GM21515 (cell line): ENCODE data around the gene ZNF648.
A peak's percentile ranks its signal among the peaks of the same experiment; 100 is the strongest.
"Not testable (repeated sequence)": the region's sequence is repeated elsewhere in the genome, so short reads cannot be mapped to it uniquely, and the experiment has no call there.

Experiments
- ATAC-seq: cut with Tn5 transposase; IDR thresholded peaks from one replicate; pipeline ENCODE4 v1.9.1; 2021; ENCODE audit not compliant: unreplicated experiment

The ZNF648 gene, protein sequence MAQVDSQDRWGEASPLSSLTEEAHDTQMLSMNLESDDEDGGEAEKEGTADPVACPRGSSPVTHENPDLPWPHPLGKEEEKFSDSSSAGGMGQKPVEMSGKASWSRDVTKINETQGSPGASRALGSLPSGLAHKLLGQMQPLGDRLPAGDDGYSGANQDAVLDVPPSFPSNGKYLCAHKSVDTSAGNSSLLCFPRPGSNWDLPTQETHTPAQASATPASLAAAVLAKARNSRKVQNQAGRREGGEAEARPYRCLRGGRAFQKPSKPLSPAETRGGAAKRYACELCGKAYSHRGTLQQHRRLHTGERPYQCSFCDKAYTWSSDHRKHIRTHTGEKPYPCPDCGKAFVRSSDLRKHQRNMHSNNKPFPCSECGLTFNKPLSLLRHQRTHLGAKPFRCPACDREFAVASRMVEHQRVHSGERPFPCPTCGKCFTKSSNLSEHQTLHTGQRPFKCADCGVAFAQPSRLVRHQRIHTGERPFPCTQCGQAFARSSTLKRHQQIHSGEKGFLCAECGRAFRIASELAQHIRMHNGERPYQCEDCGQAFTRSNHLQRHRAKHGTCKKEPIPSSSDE

DNA sequence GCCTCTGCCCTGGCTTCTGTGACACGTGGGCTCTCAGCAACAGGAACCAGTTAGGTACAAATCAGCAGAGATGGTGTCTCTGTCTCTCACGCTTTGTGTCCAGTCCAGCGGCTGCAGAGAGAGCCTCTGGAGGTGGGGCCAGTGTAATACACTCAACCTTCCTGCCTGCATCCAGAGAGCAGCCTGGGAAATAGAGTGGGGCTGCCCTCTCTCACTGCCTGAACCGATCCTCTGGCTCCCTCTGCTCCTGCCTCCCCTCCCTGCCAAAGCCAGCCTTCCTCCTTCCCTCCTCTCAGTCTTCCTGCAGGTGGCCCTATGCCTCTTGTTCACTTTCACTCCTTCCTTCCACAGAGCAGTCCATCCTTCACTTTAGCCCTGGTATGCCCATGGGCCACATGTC is at the start of gene ZNF648:
Gene ZNF648 (minus strand): TSS at position 119 of the 400 bp plus-strand sequence. CDS start 3,702 bp downstream, outside the sequence.
- ATAC-seq = no peak

DNA sequence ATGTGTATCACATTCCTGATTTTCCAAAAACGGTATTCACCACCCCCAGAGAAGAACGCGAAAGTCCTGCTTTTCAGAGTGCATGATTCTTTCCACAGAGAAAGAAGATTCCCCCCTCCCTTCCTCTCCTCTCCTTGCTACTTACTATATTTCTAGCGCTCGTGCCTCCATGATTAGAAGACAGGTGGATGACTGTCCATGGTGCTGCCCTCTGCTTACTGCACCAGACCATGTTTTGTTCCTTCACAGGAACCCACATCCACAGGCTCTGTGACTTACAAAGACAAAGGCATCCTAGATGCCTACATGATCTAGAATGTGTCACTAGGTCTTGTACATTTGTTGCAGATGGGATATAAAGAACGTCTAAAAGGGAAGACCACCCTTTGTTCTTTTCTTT is 49.1 kb upstream of the ZNF648 start:
- ATAC-seq = no peak

DNA sequence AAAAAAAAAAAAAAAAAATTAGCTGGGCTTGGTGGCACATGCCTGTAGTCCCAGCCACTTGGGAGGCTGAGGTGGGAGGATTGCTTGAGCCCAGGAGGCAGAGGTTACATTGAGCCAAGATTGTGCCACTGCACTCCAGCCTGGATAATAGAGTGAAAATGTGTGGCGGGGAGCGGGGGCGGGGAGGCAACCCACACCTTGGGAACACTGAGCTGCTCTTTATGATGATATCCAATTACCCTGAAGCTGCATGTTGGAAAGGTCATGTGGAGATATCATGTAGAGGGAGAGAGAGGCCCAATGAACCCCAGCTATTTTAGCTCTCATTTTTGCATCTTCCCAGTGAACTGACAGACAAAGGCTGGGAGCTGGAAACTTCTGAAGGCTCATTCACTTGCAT is 48.3 kb upstream of the ZNF648 start:
- ATAC-seq = no peak

DNA sequence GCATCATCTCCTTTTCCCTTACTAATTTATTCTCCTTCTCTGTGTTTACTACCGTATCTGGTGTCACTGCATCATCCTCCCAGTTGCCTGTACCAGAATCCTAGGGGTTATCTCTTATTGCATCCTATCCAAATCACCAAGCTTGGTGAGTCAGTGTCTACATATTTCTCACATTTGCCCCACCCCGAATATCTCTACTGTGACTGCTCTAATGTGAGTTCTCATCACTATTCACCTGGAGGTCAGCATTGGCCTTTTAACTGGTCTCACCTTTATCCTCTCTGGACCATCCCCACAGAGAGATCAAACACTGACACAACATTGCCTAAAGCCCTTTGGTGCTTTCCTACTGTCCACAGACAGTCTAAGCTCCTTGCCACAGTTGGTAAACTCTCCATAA is 45.7 kb upstream of the ZNF648 start:
- no peak for ATAC-seq

DNA sequence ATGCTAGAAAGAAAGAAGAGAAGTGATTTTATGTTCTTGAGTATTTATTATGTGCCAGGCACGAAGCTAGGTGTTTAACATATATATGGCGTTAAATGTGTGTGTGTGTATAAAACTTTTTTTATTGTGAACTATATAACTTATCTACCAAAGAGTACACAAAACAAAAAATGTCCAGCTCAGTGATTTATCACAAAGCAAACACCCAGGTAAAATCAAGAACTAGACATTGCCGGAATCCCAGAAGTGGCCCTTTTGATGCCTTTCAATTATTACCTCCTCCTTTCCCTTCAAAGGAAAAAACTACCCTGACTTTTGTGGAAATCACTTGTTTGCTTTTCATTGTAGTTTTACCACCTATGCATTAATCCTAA is 40.5 kb upstream of the ZNF648 start:
- ATAC-seq = no peak

DNA sequence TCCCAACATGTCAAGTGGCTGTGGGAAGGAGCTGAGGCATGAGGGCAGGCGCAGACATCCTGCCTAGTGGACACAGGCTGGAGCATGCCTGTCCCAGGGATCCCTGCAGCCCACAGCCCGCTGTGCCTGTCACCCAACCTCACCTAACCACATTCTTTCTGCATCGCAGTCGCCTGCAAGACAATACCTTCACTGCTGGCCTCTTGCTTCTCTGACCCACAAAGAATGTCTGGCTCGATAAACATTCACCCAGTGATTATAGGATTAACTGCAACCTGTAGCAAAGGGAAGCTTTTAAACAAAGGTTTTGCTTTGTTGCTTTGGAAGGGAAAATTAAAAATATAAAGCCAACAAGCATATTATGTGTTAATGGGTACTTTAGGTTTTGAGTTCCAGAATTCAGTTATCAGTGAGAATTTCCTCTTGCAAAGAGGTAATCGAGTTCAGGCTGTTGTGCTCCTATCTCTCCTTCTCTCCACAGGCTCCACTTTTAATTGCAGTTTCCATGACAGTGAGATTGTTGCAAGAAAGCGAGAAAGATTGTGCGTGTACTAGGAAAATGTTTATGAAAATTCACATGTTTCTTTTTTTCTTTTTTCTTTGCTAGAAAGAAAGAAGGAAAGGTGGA is 40.0 kb upstream of the ZNF648 start:
- no peak for ATAC-seq

DNA sequence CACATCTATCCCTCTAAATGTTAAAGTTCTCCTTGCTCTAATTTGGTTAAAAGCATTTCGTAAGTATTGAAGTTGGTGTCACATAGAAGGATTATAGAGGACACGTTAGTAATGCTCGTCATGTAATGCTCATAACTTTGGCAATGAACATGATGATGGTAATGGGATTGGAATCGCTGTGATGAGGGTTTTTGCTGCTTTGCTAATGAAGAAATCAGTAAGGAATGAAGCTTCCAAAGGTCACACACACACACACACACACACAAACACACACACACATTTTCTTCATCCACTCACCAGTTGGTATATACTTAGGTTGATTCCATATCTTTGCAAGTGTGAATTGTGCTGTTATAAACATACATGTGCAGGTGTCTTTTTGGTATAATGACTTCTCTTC is 36.8 kb upstream of the ZNF648 start:
- no peak for ATAC-seq

DNA sequence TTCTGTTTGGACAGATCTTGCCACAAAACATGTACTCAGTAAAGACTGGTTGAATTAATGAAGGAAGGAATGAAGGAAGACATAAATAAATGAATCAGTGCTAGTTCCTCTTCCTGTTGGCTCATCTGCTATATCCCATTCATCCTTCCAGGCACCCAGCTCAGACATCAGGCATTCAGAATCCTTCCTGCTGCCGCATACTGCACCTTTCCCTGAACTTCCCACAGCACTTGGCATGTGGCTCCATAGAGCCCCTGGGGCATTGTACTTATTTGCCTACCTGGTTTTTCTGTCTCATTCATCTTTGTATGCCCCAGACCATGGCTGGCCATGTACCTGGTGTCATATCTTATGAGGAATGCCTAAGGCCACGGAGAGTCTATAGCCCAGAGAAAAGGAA is 34.4 kb upstream of the ZNF648 start:
- no peak for ATAC-seq

DNA sequence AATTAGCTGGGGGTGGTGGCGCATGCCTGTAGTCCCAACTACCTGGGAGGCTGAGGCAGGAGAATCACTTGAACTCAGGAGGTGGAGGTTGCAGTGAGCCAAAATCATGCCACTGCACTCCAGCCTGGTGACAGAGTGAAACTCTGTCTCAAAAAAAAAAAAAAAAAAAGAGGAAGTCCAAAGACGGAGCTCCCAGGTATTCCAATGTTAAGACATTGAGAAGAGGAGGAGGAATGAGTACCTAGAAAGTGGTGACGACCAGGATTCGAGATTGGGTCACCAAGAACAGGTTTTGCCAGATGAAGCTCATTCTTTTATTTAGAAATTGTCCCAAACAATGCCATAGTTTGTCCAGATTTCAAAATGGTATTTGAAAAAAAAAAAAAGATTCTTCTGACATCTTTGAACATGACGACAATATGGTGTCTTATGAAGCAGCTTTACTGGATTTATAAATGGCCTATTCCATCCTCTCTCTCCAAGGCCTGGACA is 33.0 kb upstream of the ZNF648 start:
- not testable (repeated sequence) for ATAC-seq

DNA sequence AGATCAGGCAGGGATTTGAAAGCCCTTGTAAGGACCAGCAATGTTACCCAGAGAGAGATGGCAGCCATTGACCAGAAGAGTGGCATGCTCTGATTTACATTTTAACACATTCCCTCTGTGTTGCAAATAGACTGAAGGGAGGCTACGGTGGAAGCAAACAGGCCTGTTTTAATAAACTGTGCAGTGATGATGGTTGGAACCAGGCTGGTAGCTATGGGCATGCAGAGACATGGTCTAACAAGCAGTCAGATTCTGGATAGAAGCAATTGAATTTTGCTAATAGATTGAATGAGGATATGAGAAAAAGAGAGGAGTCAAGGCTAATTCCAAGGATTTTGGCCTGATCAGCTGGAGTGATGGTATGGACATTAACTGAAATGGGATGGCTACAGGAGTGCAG is 32.3 kb upstream of the ZNF648 start:
- ATAC-seq = no peak

DNA sequence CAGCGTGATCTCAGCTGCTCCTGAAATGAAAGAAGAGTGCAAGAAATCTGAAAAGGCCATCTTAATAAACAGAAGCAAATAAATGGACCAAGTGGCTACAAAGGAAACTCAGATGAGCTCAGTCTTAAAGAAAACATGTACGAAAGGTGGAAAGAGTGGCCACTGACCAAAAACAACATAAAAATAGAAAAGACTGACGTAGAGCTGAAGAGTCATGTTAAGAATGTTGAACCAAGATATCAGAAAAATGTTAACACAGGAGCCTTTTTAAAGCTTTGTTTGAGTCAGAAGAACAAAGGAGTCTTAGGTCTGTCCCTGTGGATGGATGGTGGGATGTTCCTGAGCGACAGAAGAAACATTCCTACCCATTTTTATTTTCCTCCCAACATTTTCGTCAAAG is 30.8 kb upstream of the ZNF648 start:
- ATAC-seq = no peak

DNA sequence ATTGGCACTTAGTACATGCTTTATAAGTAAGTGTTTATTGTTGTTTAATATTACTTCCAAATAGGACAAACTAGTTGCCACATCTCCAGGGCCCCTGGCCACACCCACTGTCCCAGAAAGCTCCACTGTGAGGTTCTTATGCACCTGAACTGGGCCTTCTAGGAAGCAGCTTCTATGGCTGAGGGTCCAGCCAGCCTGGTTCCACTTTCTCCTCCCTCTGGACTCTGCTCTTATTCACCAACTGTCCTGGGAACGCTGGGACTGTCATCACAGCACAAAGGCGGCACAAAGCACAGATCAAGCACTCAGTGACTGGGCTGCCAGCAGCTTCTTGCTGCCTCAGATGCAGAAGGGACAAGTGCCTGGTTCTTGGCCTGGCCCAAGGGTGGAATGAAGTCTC is 29.6 kb upstream of the ZNF648 start:
- ATAC-seq = no peak

DNA sequence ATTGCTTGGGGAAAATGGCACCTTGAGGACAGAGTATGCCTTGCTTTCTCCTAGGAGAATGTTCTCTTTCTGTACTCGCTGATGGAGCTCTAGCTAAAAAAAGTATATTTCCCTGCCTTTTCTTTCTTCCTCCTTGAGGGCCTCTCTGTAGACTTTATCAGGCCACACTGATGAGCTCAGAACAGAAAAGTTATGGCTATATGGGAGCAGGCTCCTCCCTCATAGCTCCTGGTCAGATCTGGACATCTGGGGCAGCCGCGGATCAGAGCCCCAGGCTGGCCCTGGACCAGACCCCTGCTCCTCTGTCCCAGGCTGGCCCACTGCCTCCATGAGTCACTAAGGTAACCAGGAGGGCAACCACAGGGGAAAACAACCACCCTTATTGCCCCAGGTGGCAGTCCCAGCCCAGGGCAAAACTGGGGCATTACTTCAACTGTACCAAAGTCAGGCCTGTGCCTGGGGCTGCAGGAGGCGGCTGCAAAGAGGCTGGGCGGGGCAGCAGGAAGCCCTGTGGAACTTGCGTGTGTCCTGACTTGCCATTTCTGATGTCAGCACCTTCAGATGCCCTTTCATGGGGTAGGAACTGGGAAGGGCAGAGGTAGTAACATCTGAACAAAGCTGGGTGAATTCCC is 26.3 kb upstream of the ZNF648 start:
- ATAC-seq = no peak

DNA sequence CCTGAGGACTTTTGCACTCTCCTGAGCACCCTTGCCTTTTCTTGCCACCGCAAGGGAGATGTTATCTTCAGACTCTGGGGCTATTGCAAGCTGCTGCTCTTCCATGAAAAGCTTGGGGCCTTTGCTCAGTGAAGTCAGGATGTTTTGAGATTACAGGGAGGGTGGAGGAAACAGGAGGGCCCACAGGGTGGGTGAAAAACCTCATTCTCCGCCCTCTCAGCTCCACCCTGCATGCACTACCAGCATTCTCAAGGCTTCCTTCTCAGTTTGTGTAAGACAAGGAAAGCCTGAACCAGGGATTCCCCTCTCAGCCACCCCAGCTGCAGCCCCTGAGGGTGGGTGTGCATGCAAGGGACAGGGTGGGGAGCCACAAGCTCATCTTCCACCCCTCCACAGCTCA is 25.8 kb upstream of the ZNF648 start:
- no peak for ATAC-seq

DNA sequence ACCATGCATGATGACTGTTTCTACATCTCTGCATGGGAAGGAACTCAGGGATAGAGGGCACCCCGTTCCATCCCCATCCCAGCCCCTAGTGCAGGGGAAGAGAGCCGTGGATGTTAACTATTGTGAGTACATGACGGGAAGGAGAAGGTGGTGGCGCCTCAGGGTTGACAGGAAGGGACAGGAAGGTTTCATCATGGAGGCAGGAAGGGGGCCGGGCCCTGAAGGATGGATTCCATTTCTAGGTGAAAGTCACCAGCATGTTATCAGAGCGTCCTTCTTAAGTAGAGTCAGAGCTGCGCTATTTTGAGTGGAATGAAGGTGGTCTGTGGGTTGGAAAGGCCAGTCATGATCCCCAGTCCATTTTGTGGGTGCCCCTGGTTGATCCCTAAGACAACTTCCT is 25.1 kb upstream of the ZNF648 start:
- ATAC-seq = no peak

DNA sequence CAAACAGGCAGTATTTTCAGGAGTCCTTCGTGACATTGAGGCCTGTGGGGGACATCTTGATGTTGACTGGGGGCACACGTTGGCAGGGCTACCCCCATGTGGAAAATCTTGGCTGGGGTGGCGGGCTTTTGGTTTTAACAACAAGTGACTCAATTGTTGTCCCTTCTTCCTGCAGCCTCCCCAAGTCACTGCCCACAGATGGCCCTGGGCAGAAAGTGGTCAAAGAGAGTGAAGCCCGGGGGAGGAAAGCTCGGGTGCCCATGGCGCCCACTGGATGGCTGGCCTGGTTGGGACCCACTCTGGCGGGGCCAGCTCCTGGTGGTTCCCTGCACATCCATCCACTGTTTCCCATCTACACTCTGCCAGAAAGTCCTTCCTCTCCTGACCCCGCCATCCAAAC is 24.6 kb upstream of the ZNF648 start:
- no peak for ATAC-seq

DNA sequence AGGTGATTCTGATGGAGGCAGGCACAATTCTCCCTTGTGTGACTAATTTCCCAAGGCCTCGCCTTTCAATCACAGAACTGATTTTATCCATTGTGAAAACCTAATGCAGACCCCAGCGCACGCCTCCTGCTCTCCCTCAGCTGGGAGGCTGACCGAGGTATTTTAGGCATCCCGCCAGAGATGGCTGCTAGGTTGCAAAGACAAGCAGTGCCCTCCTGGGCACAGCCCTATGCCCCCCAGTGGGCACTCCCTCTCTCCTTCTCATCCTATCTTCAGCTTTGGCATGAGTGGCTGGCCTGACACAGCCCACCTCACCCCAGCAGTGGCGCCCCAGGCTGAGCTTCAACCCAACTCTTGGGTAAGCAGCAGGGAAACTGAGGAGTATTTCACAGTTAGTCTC is 24.2 kb upstream of the ZNF648 start:
- ATAC-seq = no peak

DNA sequence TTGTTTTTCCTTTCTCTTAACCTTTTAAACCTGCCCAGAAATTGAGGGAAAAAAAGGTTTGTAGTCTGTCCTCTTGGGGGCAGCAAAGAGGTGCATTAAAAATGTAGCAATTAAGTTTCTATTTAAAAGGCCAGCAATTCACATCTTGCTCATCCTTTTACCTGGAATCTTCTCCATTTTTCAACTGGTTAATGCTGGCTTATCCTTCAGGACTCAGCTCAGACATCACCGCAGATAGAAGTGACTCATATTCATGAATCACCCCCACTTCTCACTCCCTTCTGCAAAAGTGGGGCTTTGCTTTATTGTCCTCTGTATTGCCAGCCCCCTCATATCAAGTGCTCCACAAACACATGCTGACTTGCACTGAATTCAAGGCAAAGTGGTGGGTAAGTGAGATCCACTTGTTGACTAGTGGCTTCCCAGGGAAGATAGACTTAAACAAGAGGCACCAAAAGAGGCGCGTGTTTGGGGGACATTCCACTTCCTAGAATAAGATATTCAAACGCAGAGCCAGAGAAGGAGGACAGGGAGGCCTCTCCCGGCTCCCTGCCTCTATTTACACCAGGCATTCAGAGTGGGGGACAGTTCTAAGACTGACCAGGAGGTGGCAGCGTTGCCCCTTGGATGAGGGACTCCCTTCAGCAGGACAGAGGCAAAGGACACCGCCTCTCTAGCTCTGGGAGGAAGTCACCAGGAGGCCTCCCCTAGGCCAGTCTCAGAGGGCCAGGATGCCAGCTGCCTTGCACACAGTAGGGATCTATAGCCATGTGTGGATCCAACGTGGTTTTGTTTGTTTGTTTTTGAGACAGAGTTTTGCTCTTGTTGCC is 23.2 kb upstream of the ZNF648 start:
- no peak for ATAC-seq

DNA sequence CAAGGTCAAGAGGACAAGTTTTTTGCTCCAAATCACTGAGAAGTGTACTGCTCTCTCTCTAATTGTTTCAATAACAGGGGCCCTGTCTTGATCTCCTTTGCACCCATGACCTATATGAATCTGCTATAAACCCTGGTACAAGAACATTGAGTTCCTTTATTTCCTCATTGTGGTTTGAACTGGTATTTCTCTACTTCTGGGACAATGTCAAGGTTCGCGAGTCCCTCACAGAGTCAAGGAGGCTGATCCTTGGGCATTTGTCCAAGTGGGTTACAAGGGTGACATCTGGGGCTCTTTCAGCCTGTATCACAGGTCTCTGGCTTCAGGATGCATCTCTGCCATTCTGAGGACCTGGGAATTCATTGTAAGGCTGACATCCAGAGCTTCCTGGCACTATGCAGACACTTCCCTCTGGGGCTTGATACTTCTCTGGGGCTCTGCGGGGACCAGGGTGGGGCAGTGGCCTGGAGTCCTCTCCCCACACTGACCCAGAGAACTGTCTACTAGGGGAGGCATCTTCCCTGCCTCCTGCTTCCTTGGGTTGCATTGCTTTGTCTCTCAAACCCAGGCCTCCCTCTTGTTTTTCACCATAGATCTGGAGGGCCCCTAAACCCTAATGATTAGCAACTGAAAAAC is 22.5 kb upstream of the ZNF648 start:
- no peak for ATAC-seq

DNA sequence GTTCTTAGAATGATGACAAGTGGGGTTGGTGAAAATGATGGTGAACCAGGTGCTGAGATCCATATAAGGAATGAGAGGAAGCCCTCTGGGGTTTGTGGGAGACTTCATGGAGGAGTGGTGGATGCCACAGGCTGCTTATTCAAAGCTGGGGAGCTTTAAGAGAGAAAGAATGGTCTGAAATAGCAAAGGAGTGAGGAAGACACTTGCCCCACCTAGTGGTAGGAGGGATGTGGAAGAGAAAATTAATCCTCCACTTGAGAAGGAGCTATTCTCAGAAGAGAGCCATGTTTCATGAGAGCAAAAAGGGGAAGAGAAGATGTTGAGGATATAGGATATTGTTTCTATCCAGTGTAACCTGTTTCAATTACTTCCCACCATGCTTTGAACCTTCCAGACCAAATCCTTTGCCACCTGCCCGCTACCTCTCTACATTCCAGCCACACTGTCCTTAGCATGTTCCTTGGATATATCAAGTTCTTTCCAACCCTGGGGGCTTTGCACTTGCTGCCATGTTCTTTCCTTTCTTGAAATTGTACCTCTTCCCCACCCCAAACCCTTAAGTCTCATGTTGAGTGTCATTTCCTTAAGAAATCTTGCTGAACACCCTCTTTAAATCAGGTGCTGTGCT is 19.6 kb upstream of the ZNF648 start:
- peak; percentile 51 for ATAC-seq
